Endodermal cell (in vitro differentiated cells): ENCODE results near the gene GLRA2. TPM values are rescaled to one million over a fixed set of nuclear protein-coding genes. Genes with fewer than 3 reads are reported as not detected.
"Not testable (repeated sequence)": the region's sequence is repeated elsewhere in the genome, so short reads cannot be mapped to it uniquely, and the experiment has no call there.

Experiments used
- DNase-seq: peaks from one replicate; pipeline ENCODE4 v3.0.0-alpha.2; 2017
- H3K27ac ChIP-seq: 2 replicates; pipeline ENCODE4 v1.5.1; 2013; ENCODE audit warnings: mild to moderate bottlenecking, low read depth, low read length, moderate library complexity
- H3K27me3 ChIP-seq: 2 replicates; pipeline ENCODE4 v1.6.1; 2013; ENCODE audit warnings: mild to moderate bottlenecking, low read length, moderate library complexity; ENCODE audit not compliant: insufficient read depth, control insufficient read depth, poor library complexity, severe bottlenecking
- H3K36me3 ChIP-seq: 2 replicates; pipeline ENCODE4 v1.7.0; 2013; ENCODE audit warnings: mild to moderate bottlenecking, low read length, moderate library complexity; ENCODE audit not compliant: control insufficient read depth, insufficient read depth
- H3K4me1 ChIP-seq: one replicate; pipeline ENCODE4 v1.7.0; 2013; ENCODE audit warnings: low read length; ENCODE audit not compliant: control insufficient read depth, insufficient read depth
- H3K4me3 ChIP-seq: 2 replicates; pipeline ENCODE4 v1.5.1; 2013; ENCODE audit warnings: mild to moderate bottlenecking, low read length, moderate library complexity
- H3K9ac ChIP-seq: 2 replicates; pipeline ENCODE4 v1.6.1; 2013; ENCODE audit warnings: mild to moderate bottlenecking, low read length, moderate library complexity; ENCODE audit not compliant: poor library complexity, severe bottlenecking; ENCODE audit errors: extremely low read depth
- H3K9me3 ChIP-seq: 2 replicates; pipeline ENCODE4 v1.6.1; 2013; ENCODE audit warnings: mild to moderate bottlenecking, low read length, moderate library complexity; ENCODE audit not compliant: control insufficient read depth
- H3K27ac Mint-ChIP-seq: 2 replicates; pipeline ENCODE4 v1.8.0; 2020; ENCODE audit warnings: mixed read lengths
- H3K27me3 Mint-ChIP-seq: 2 replicates; pipeline ENCODE4 v1.8.0; 2021; ENCODE audit warnings: mild to moderate bottlenecking, mixed read lengths; ENCODE audit not compliant: insufficient read depth
- H3K36me3 Mint-ChIP-seq: 2 replicates; pipeline ENCODE4 v1.8.0; 2020; ENCODE audit warnings: low read depth, mixed read lengths
- H3K4me1 Mint-ChIP-seq: 2 replicates; pipeline ENCODE4 v1.8.0; 2020; ENCODE audit warnings: mixed read lengths
- H3K4me3 Mint-ChIP-seq: 2 replicates; pipeline ENCODE4 v1.8.0; 2020; ENCODE audit warnings: mild to moderate bottlenecking, moderate library complexity, mixed read lengths
- H3K9me3 Mint-ChIP-seq: 2 replicates; pipeline ENCODE4 v1.8.0; 2020; ENCODE audit warnings: mild to moderate bottlenecking, mixed read lengths
- WGBS, 2 experiments: methylation state at CpG; one replicate each; pipeline versions ENCODE4 v1.1.5 to v1.1.7; 2013; ENCODE audit warnings: missing lambda C conversion rate in 2 of 2, mixed read lengths in 1 of 2; ENCODE audit not compliant: insufficient coverage in 1 of 2, insufficient read length in 1 of 2; 5-methylcytosine and 5-hydroxymethylcytosine counted together
- total RNA-seq, 2 donors: library from RNA; stranded (reverse); fragmentation: NEBNext Ultra II Directional in 1 of 2; extraction: Animal tissue kit (Norgen Biotek cat#: 25700) in 1 of 2; gene quantifications; 2 replicates in 1 of 2; 3 replicates in 1 of 2; pipeline ENCODE4 v1.2.1, GENCODE V29; 2021
- TF ChIP-seq, protein P1 (sequence below): fragments of 200-600 bp; sonication (generic); conservative IDR thresholded peaks from 2 replicates; pipeline ENCODE4 v1.5.0; 2021; ENCODE audit warnings: antibody characterized with exemption, mild to moderate bottlenecking

GLRA2 gene
- total RNA-seq, 2 donors from 2014 or later = not detected

DNA sequence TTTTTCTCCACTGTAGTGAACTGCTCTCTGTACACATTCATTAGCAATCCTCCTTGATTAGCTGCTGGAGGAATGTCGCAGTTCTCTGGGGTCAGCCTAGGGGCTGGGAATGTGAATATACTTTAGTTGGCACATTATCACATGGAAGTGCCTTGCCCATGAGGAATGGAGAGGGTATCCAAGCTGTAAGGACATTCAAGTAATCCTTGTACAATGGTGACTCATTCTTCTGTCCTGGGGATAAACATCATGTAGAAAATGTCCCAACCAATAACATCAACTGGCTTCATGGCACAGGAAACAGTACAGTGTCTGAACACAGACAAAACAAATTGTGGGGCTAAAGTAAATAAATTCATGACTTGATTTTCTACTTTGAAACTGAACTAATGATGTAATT is 147.1 kb downstream of the GLRA2 start:
- no peak for DNase-seq
- H3K36me3 ChIP-seq = no peaks in the 10 kb centered on the region
- no peak overlapping the region for H3K9ac ChIP-seq
- no peaks in the 10 kb centered on the region for H3K27me3 Mint-ChIP-seq
- H3K4me3 Mint-ChIP-seq = no peak overlapping the region
- no peak overlapping the region for H3K4me3 ChIP-seq
- no peaks in the 10 kb centered on the region for H3K9me3 ChIP-seq
- WGBS, 2 experiments = 100% methylated on average over 1 of the region's 1 CpG; no CpG with 5 or more reads in 1 of the 2 experiments
- H3K27ac Mint-ChIP-seq = no peak overlapping the region
- H3K9me3 Mint-ChIP-seq = peaks cover 28% of the 10 kb centered on the region
- TF ChIP-seq, protein P1, sequence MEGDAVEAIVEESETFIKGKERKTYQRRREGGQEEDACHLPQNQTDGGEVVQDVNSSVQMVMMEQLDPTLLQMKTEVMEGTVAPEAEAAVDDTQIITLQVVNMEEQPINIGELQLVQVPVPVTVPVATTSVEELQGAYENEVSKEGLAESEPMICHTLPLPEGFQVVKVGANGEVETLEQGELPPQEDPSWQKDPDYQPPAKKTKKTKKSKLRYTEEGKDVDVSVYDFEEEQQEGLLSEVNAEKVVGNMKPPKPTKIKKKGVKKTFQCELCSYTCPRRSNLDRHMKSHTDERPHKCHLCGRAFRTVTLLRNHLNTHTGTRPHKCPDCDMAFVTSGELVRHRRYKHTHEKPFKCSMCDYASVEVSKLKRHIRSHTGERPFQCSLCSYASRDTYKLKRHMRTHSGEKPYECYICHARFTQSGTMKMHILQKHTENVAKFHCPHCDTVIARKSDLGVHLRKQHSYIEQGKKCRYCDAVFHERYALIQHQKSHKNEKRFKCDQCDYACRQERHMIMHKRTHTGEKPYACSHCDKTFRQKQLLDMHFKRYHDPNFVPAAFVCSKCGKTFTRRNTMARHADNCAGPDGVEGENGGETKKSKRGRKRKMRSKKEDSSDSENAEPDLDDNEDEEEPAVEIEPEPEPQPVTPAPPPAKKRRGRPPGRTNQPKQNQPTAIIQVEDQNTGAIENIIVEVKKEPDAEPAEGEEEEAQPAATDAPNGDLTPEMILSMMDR = no peak
- no peak overlapping the region for H3K27ac ChIP-seq
- H3K4me1 ChIP-seq = no peaks in the 10 kb centered on the region
- H3K27me3 ChIP-seq = no peaks in the 10 kb centered on the region
- H3K36me3 Mint-ChIP-seq = no peaks in the 10 kb centered on the region
- peaks cover 4% of the 10 kb centered on the region for H3K4me1 Mint-ChIP-seq

DNA sequence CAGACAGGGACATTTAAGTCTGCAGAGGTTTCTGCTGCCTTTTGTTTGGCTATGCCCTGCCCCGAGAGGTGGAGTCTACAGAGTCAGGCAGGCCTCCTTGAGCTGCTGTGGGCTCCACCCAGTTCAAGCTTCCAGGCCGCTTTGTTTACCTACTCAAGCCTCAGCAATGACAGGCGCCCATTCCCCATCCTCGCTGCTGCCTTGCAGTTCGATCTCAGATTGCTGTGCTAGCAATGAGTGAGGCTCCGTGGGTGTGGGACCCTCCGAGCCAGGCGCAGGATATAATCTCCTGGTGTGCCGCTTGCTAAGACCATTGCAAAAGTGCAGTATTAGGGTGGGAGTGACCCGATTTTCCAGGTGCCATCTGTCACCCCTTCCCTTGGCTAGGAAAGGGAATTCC is 159.0 kb downstream of the GLRA2 start:
- not testable (repeated sequence) for H3K9me3 ChIP-seq, DNase-seq, H3K27me3 Mint-ChIP-seq, H3K4me1 ChIP-seq, H3K27ac Mint-ChIP-seq, H3K4me3 Mint-ChIP-seq, H3K27ac ChIP-seq, H3K4me3 ChIP-seq, H3K36me3 Mint-ChIP-seq, H3K4me1 Mint-ChIP-seq, H3K27me3 ChIP-seq, H3K9ac ChIP-seq, H3K36me3 ChIP-seq
- 98% methylated on average over 6 of the region's 10 CpGs; no CpG with 5 or more reads in 1 of the 2 experiments for WGBS, 2 experiments
- H3K9me3 Mint-ChIP-seq = peaks cover 55% of the 10 kb centered on the region

DNA sequence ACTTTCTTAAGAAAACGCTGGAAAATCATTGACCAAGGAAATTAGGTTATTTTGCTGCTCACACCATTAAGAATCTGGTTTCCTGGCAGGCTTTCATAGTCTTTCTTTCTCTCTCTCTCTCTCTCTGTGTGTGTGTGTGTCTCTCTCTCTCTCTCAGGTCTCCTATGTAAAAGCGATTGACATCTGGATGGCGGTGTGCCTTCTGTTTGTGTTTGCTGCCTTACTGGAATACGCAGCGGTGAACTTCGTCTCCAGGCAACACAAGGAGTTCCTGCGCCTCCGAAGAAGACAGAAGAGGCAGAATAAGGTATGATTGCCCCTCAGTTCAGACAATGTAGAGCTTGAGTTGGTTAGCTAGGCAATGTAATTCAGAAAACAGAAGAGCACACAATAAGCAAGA is 161.2 kb downstream of the GLRA2 start:
- TF ChIP-seq, protein P1 = no peak
- Mint-ChIP-seq H3K4me3 (no peak overlapping the region), H3K4me1 (no peaks in the 10 kb centered on the region), H3K27me3 (peaks cover 2% of the 10 kb centered on the region), H3K27ac (no peak overlapping the region), H3K36me3 (peaks cover 2% of the 10 kb centered on the region), H3K9me3 (peaks cover 52% of the 10 kb centered on the region)
- no peak for DNase-seq
- H3K4me3 ChIP-seq = no peak overlapping the region
- 92 to 94% methylated on average over 6 to 8 of the region's 8 CpGs for WGBS, 2 experiments
- H3K4me1 ChIP-seq = no peaks in the 10 kb centered on the region
- peaks cover 10% of the 10 kb centered on the region for H3K9me3 ChIP-seq
- H3K27me3 ChIP-seq = no peaks in the 10 kb centered on the region
- H3K27ac ChIP-seq = no peak overlapping the region
- H3K36me3 ChIP-seq = no peaks in the 10 kb centered on the region
- no peak overlapping the region for H3K9ac ChIP-seq

DNA sequence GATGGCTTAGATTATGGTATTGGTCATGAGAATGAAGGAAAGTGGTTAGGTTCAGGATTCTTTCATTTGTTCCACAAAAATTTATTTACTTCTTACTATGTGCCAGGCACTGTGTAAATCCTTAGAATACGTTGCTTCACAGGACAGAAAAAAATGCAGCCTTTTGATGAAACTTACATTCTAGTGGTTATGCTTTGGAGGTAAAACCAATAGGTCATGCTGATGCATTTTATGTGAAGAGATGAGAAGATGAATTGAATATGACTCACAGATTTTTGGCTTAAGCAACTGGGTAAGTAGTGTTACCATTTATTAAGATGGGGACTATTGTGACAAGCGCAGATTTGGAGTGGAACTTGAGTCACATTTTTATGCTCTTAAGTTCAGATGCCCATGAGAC is 165.3 kb downstream of the GLRA2 start:
- Histone ChIP-seq H3K4me3 (no peak overlapping the region), H3K27ac (no peak overlapping the region), H3K4me1 (no peaks in the 10 kb centered on the region), H3K9ac (no peak overlapping the region), H3K9me3 (no peaks in the 10 kb centered on the region), H3K27me3 (no peaks in the 10 kb centered on the region), H3K36me3 (no peaks in the 10 kb centered on the region)
- peaks cover 27% of the 10 kb centered on the region for H3K9me3 Mint-ChIP-seq
- H3K4me3 Mint-ChIP-seq = no peak overlapping the region
- no peak overlapping the region for H3K27ac Mint-ChIP-seq
- H3K4me1 Mint-ChIP-seq = no peaks in the 10 kb centered on the region
- DNase-seq = no peak
- H3K27me3 Mint-ChIP-seq = no peaks in the 10 kb centered on the region
- no peaks in the 10 kb centered on the region for H3K36me3 Mint-ChIP-seq
- 93 to 95% methylated on average over 2 of the region's 2 CpGs for WGBS, 2 experiments
- TF ChIP-seq, protein P1 = no peak
